CD4-positive, alpha-beta T cell (primary cell): ENCODE results near the gene MC2R. TPM values are rescaled to one million over a fixed set of nuclear protein-coding genes. Genes with fewer than 3 reads are reported as not detected.

Experiments
- ATAC-seq: fragments of 200-7000 bp; cut with Tn5 transposase; one replicate; pipeline ENCODE4 v1.10.0; 2022; ENCODE audit warnings: mild to moderate bottlenecking; ENCODE audit not compliant: poor library complexity
- CTCF ChIA-PET: fragments of 350-600 bp; sonication (Branson Sonifier 250); formaldehyde crosslinking; loops from one replicate; lab custom pipeline; 2021; ENCODE audit warnings: antibody characterized with exemption, inconsistent platforms; lab: Charles Lee
- POLR2A ChIA-PET: fragments of 350-600 bp; sonication (Branson Sonifier 250); formaldehyde crosslinking; loops from one replicate; lab custom pipeline; 2021; ENCODE audit warnings: antibody characterized with exemption, inconsistent platforms; lab: Charles Lee
- DNase-seq, 14 experiments: peaks; one replicate each; pipeline ENCODE4 v3.0.0-alpha.2; 2013 to 2020; ENCODE audit warnings: mixed read lengths in 2 of 14
- H3K27ac ChIP-seq, 2 donors: one replicate each; pipeline versions ENCODE4 v1.5.1 to v1.7.0; 2013; ENCODE audit warnings: low read length in 2 of 2, low read depth in 1 of 2, mild to moderate bottlenecking in 1 of 2
- H3K27me3 ChIP-seq, 2 experiments: 1 replicate in 1 of 2; 2 replicates in 1 of 2; pipeline versions ENCODE4 v1.6.1 to v1.7.0; 2013; ENCODE audit warnings: low read length in 2 of 2, control low read depth in 1 of 2, mild to moderate bottlenecking in 1 of 2, moderate library complexity in 1 of 2; ENCODE audit not compliant: insufficient read depth in 2 of 2, control insufficient read depth in 1 of 2
- H3K36me3 ChIP-seq: one replicate; pipeline ENCODE4 v1.6.1; 2013; ENCODE audit warnings: low read length, control low read depth; ENCODE audit not compliant: insufficient read depth
- H3K4me1 ChIP-seq: one replicate; pipeline ENCODE4 v1.6.1; 2013; ENCODE audit warnings: low read length, control low read depth; ENCODE audit not compliant: insufficient read depth
- H3K4me3 ChIP-seq: one replicate; pipeline ENCODE4 v1.5.1; 2013; ENCODE audit warnings: mild to moderate bottlenecking, low read length, moderate library complexity
- H3K9me3 ChIP-seq, 2 experiments: 1 replicate in 1 of 2; 2 replicates in 1 of 2; pipeline versions ENCODE4 v1.6.1 to v1.7.0; 2013; ENCODE audit warnings: low read length in 2 of 2, mild to moderate bottlenecking in 2 of 2, control low read depth in 1 of 2, moderate library complexity in 1 of 2; ENCODE audit not compliant: control insufficient read depth in 1 of 2, insufficient read depth in 1 of 2
- H3K27ac Mint-ChIP-seq: one replicate; pipeline ENCODE4 v1.8.0; 2020; ENCODE audit warnings: mixed read lengths
- H3K27me3 Mint-ChIP-seq: one replicate; pipeline ENCODE4 v1.8.0; 2021; ENCODE audit warnings: mixed read lengths
- H3K36me3 Mint-ChIP-seq: one replicate; pipeline ENCODE4 v1.8.0; 2021; ENCODE audit warnings: low read depth, mixed read lengths
- H3K4me1 Mint-ChIP-seq: one replicate; pipeline ENCODE4 v1.8.0; 2021; ENCODE audit warnings: low read depth, mixed read lengths
- H3K4me3 Mint-ChIP-seq: one replicate; pipeline ENCODE4 v1.8.0; 2020; ENCODE audit warnings: mild to moderate bottlenecking, mixed read lengths
- H3K9me3 Mint-ChIP-seq: one replicate; pipeline ENCODE4 v1.8.0; 2020; ENCODE audit warnings: mixed read lengths
- intact Hi-C, 2 experiments: fragments of 100-400 bp; cut with DNase I in 1 of 2; cut with micrococcal nuclease in 1 of 2; formaldehyde crosslinking; loops; one replicate each; pipeline versions ENCODE4 v1.15.1 to v1.9.0; 2023 to 2025; cut with DNase I, micrococcal nuclease
- total RNA-seq, 174 experiments: library from RNA in 2 of 174; stranded (reverse) in 2 of 174; gene quantifications; one replicate each; pipeline ENCODE4 v1.2.3 and lab custom pipeline; 2021 to 2026
- TF ChIP-seq, protein P1 (sequence below): fragments of 200-600 bp; IDR thresholded peaks from one replicate; pipeline ENCODE4 v1.8.0; 2022; ENCODE audit warnings: antibody characterized with exemption, mild to moderate bottlenecking

MC2R gene
- total RNA-seq, 2 experiments from 2014 or later = not detected

GRCh38 chr18:13892098-13892497, 23.2 kb downstream of the MC2R start:
- ATAC-seq = no peak
- POLR2A ChIA-PET = no interaction called here
- no peak overlapping the region for H3K4me3 ChIP-seq

DNA sequence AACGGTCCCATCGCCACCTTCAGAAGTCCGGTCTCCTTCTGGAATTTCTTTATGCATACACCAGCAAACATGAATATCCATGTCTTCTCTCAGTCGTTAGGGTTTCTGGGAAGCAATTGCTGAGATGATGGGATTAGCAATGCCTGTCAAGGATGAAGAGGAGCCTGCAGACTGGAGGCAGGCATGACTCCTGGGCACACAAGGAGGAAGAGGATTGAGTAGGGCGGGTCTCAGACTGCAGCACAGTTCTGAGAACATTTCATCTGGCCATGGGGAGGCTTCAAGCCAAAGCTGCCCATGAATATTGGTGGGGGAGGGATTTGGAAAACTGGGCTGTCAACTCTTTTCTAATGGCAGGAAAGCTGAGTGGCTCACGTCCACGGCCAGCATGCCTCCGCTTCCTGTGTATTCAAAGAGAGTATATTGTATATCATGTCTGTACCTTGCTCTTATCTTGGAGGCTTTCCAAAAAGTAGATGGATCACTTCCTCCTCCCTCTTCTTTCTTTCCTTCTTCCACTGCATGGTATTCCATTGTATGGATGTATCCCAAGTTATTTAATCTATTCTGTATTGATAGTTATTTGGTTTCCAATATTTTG, 24.5 kb downstream of the MC2R start:
- no peaks in the 10 kb centered on the region for H3K36me3 Mint-ChIP-seq
- H3K27me3 Mint-ChIP-seq = peaks cover 63% of the 10 kb centered on the region
- H3K27ac Mint-ChIP-seq = no peak overlapping the region
- Histone ChIP-seq H3K9me3 (no peaks in the 10 kb centered on the region), H3K27ac (no peak overlapping the region), H3K4me3 (no peak overlapping the region), H3K36me3 (no peaks in the 10 kb centered on the region), H3K4me1 (no peaks in the 10 kb centered on the region), H3K27me3 (peaks cover 6 to 11% of the 10 kb centered on the region in 2 experiments)
- TF ChIP-seq, protein P1, sequence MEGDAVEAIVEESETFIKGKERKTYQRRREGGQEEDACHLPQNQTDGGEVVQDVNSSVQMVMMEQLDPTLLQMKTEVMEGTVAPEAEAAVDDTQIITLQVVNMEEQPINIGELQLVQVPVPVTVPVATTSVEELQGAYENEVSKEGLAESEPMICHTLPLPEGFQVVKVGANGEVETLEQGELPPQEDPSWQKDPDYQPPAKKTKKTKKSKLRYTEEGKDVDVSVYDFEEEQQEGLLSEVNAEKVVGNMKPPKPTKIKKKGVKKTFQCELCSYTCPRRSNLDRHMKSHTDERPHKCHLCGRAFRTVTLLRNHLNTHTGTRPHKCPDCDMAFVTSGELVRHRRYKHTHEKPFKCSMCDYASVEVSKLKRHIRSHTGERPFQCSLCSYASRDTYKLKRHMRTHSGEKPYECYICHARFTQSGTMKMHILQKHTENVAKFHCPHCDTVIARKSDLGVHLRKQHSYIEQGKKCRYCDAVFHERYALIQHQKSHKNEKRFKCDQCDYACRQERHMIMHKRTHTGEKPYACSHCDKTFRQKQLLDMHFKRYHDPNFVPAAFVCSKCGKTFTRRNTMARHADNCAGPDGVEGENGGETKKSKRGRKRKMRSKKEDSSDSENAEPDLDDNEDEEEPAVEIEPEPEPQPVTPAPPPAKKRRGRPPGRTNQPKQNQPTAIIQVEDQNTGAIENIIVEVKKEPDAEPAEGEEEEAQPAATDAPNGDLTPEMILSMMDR = no peak
- no peak overlapping the region for H3K4me3 Mint-ChIP-seq
- intact Hi-C loops = no loop called here
- H3K4me1 Mint-ChIP-seq = no peaks in the 10 kb centered on the region
- DNase-seq (no peak), ATAC-seq (no peak)
- no peaks in the 10 kb centered on the region for H3K9me3 Mint-ChIP-seq
- POLR2A ChIA-PET = no interaction called here
- CTCF ChIA-PET = no interaction called here

More at GRCh38 chr18:13892098-13892497, 23.2 kb downstream of the MC2R start:
- TF ChIP-seq, protein P1 = no peak
- no peaks in the 10 kb centered on the region for H3K4me1 ChIP-seq
- no peak for DNase-seq
- no peaks in the 10 kb centered on the region for H3K9me3 ChIP-seq
- H3K27me3 Mint-ChIP-seq = peaks cover 64% of the 10 kb centered on the region
- H3K36me3 Mint-ChIP-seq = no peaks in the 10 kb centered on the region
- no peaks in the 10 kb centered on the region for H3K9me3 Mint-ChIP-seq
- no peak overlapping the region for H3K27ac ChIP-seq
- H3K4me1 Mint-ChIP-seq = no peaks in the 10 kb centered on the region
- peaks cover 2 to 11% of the 10 kb centered on the region in 2 experiments for H3K27me3 ChIP-seq
- no peak overlapping the region for H3K27ac Mint-ChIP-seq
- no peak overlapping the region for H3K4me3 Mint-ChIP-seq
- CTCF ChIA-PET = no interaction called here
- intact Hi-C loops = no loop called here
- no peaks in the 10 kb centered on the region for H3K36me3 ChIP-seq

- peaks cover 59% of the 10 kb centered on the region for H3K27me3 Mint-ChIP-seq
- TF ChIP-seq, protein P1 = no peak
Measured at GRCh38 chr18:13889671-13890070, 25.7 kb downstream of the MC2R start.

More at GRCh38 chr18:13889671-13890070, 25.7 kb downstream of the MC2R start:
- Histone ChIP-seq H3K36me3 (no peaks in the 10 kb centered on the region), H3K4me3 (no peak overlapping the region), H3K27me3 (peaks cover 6 to 11% of the 10 kb centered on the region in 2 experiments), H3K9me3 (no peaks in the 10 kb centered on the region), H3K4me1 (no peaks in the 10 kb centered on the region), H3K27ac (no peak overlapping the region)
- ATAC-seq (no peak), DNase-seq (no peak)
- H3K36me3 Mint-ChIP-seq = no peaks in the 10 kb centered on the region
- intact Hi-C loops = no loop called here
- ChIA-PET CTCF (no interaction called here), POLR2A (no interaction called here)
- H3K9me3 Mint-ChIP-seq = no peaks in the 10 kb centered on the region
- H3K4me3 Mint-ChIP-seq = no peak overlapping the region
- H3K4me1 Mint-ChIP-seq = no peaks in the 10 kb centered on the region
- no peak overlapping the region for H3K27ac Mint-ChIP-seq
